Right lobe of liver (tissue), 4 donors: ENCODE data around the gene PRKG2.

Experiments
- CTCF ChIP-seq, 4 donors: fragments of 200-600 bp in 3 of 4; fragments of 450-650 bp in 1 of 4; IDR thresholded peaks; one replicate each; pipeline versions ENCODE4 v1.5.1 to v1.8.0; 2016 to 2022; ENCODE audit warnings: antibody characterized with exemption in 4 of 4, mild to moderate bottlenecking in 2 of 4
- POLR2A ChIP-seq: fragments of 450-650 bp; IDR thresholded peaks from one replicate; pipeline ENCODE4 v1.6.1; 2017; ENCODE audit warnings: antibody characterized with exemption, mild to moderate bottlenecking
- donor health status: DM: no; HTN: no; CAD: no.
- donor health status: DM: no; HTN: no; CAD: no.
- donor health status: DM: no; HTN: yes; CAD: no.

DNA sequence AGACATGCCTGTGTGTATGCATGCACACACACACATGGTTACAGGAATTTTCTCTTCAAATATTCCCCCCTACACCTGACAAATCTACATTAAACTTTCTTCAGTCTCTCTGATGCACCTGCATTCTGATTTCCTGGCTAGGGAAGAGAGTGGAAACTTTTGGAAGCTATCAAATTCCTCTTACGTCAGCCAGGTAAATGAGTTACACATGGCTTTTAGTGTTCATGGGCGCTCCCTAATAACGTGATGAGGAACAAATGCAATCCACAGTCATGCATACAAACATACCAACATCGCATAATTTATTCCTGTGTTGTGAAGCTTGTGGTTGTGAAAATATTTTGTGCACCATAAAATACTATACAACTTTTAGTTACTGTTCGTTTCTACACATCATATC lies 149.6 kb downstream of the PRKG2 start:
- TF ChIP-seq CTCF (IDR thresholded peaks at IDR 0.05), result no peak
- TF ChIP-seq POLR2A, result no peak
